ENCODE data around the gene POLR2E. TPM values are rescaled to one million over a fixed set of nuclear protein-coding genes. Genes with fewer than 3 reads are reported as not detected.
A peak's percentile ranks its signal among the peaks of the same experiment; 100 is the strongest.

Gene POLR2E
- total and polyA plus RNA-seq, 2 of the 13 experiments (the other 11 are each of a cell fraction or from before 2014, with no cell fraction given): 140 to 272 TPM

DNA sequence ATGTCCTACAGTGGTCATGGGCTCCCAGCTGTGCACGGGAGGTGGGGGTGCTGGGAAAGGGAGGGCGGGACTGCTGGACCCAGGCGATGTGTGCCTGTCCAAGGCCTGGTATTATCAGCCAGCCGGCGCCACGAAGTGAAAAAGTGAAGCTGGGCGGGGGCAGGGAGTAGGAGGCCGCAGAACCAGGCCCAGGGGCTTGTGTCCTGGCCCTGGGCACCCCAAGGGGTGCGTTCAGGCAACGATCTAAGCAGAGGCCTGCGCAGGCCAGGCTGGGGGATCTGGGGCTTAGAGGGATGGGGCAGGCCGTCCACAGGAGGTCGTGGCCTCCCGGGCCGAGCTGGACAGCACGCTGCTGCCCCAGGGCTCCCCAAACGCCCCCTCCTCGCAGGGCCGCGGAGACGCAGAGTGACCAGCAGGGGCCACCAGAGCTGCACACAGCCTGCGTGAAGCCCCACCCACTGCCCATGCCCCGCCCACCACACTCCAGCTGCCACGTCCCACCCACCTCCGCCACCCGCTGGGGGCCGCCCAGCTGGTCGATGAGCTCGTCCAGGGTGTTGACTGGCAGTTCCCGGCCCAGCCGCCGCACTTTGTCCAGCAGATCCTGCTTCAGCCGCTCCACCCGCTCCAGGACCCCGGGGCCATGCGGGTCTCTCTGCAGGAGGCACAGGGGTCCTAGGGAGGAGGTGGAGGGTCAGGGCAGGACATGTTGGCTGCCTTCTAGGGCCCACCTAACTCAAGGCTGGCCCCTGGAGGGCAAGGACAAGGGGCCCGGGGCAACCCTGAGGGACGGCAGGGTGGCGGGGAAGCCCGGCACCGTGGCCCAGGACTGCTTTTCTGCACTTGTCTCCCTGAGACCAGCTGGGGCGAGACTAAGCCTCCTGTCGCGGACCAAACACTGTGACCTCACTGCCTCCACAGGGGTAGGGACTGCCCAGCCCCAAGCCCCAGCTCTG is 18.1 kb upstream of the POLR2E start (continued):
- TF ChIP-seq RFX5 (IDR thresholded peaks at IDR 0.05; ENCODE audit: low read depth, low read length): no peak
- TF ChIP-seq RELA (CRISPR knock-in tag; IDR thresholded peaks at IDR 0.05): no peak
- TF ChIP-seq XRCC5 (optimal IDR thresholded peaks at IDR 0.05; ENCODE audit: low read length): no peak
- TF ChIP-seq, protein P1, sequence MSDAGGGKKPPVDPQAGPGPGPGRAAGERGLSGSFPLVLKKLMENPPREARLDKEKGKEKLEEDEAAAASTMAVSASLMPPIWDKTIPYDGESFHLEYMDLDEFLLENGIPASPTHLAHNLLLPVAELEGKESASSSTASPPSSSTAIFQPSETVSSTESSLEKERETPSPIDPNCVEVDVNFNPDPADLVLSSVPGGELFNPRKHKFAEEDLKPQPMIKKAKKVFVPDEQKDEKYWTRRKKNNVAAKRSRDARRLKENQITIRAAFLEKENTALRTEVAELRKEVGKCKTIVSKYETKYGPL (CRISPR knock-in tag; IDR thresholded peaks at IDR 0.05): no peak
- TF ChIP-seq, protein P2, sequence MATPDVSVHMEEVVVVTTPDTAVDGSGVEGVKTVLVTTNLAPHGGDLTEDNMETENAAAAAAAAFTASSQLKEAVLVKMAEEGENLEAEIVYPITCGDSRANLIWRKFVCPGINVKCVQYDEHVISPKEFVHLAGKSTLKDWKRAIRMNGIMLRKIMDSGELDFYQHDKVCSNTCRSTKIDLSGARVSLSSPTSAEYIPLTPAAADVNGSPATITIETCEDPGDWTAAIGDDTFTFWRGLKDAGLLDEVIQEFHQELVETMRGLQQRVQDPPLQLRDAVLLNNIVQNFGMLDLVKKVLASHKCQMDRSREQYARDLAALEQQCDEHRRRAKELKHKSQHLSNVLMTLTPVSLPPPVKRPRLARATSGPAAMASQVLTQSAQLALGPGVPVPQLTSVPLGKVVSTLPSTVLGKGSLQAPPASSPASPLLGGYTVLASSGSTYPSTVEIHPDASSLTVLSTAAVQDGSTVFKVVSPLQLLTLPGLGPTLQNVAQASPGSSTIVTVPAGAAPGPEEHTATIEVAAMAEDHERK (CRISPR knock-in tag; IDR thresholded peaks at IDR 0.05; ENCODE audit: low read depth): no peak
- TF ChIP-seq, protein P3, sequence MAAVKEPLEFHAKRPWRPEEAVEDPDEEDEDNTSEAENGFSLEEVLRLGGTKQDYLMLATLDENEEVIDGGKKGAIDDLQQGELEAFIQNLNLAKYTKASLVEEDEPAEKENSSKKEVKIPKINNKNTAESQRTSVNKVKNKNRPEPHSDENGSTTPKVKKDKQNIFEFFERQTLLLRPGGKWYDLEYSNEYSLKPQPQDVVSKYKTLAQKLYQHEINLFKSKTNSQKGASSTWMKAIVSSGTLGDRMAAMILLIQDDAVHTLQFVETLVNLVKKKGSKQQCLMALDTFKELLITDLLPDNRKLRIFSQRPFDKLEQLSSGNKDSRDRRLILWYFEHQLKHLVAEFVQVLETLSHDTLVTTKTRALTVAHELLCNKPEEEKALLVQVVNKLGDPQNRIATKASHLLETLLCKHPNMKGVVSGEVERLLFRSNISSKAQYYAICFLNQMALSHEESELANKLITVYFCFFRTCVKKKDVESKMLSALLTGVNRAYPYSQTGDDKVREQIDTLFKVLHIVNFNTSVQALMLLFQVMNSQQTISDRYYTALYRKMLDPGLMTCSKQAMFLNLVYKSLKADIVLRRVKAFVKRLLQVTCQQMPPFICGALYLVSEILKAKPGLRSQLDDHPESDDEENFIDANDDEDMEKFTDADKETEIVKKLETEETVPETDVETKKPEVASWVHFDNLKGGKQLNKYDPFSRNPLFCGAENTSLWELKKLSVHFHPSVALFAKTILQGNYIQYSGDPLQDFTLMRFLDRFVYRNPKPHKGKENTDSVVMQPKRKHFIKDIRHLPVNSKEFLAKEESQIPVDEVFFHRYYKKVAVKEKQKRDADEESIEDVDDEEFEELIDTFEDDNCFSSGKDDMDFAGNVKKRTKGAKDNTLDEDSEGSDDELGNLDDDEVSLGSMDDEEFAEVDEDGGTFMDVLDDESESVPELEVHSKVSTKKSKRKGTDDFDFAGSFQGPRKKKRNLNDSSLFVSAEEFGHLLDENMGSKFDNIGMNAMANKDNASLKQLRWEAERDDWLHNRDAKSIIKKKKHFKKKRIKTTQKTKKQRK (IDR thresholded peaks at IDR 0.05; ENCODE audit: low read length): no peak
- TF ChIP-seq EED (CRISPR knock-in tag; IDR thresholded peaks at IDR 0.05): 0 out of 2 replicates have a peak, but pooled peaks have one; percentile 17
- TF ChIP-seq PITX1 (CRISPR knock-in tag; IDR thresholded peaks at IDR 0.05): peak; percentile 28; the same call in 1 of the 2 replicates
- TF ChIP-seq SMYD3 (CRISPR knock-in tag; IDR thresholded peaks at IDR 0.05): no peak
- TF ChIP-seq KLF6 (CRISPR knock-in tag; IDR thresholded peaks at IDR 0.05): no peak
- TF ChIP-seq ZNF232 (CRISPR knock-in tag; IDR thresholded peaks at IDR 0.05; ENCODE audit: borderline replicate concordance): no peak; the same call in 1 of the 2 replicates
- TF ChIP-seq, protein P4, sequence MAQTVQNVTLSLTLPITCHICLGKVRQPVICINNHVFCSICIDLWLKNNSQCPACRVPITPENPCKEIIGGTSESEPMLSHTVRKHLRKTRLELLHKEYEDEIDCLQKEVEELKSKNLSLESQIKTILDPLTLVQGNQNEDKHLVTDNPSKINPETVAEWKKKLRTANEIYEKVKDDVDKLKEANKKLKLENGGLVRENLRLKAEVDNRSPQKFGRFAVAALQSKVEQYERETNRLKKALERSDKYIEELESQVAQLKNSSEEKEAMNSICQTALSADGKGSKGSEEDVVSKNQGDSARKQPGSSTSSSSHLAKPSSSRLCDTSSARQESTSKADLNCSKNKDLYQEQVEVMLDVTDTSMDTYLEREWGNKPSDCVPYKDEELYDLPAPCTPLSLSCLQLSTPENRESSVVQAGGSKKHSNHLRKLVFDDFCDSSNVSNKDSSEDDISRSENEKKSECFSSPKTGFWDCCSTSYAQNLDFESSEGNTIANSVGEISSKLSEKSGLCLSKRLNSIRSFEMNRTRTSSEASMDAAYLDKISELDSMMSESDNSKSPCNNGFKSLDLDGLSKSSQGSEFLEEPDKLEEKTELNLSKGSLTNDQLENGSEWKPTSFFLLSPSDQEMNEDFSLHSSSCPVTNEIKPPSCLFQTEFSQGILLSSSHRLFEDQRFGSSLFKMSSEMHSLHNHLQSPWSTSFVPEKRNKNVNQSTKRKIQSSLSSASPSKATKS (CRISPR knock-in tag; IDR thresholded peaks at IDR 0.05): no peak
- no peak for TF ChIP-seq ZNF629 (CRISPR knock-in tag; conservative IDR thresholded peaks at IDR 0.05)
- TF ChIP-seq MTA3 (CRISPR knock-in tag; IDR thresholded peaks at IDR 0.05): no peak
- TF ChIP-seq IRX3 (CRISPR knock-in tag; IDR thresholded peaks at IDR 0.05; ENCODE audit: borderline replicate concordance, low read depth): no peak
- peak; percentile 57 for TF ChIP-seq ZNF781 (CRISPR knock-in tag; IDR thresholded peaks at IDR 0.05; ENCODE audit: borderline replicate concordance, not compliant biosample characterization)
- no peak for TF ChIP-seq TGIF2 (CRISPR knock-in tag; IDR thresholded peaks at IDR 0.05)
- TF ChIP-seq HCFC1 (IDR thresholded peaks at IDR 0.05; ENCODE audit: low read depth, low read length): no peak
- no peak for TF ChIP-seq SYNCRIP (IDR thresholded peaks at IDR 0.05; ENCODE audit: insufficient read depth, low read depth, low read length)
- no peak for TF ChIP-seq POLR2AphosphoS2 (IDR thresholded peaks at IDR 0.05; ENCODE audit: low read depth, low read length)
- TF ChIP-seq SRSF9 (IDR thresholded peaks at IDR 0.05; ENCODE audit: borderline replicate concordance, insufficient read depth, low read depth, low read length, poor library complexity, severe bottlenecking): no peak
- peak; percentile 96 for TF ChIP-seq SAP130 (CRISPR knock-in tag; IDR thresholded peaks at IDR 0.05; ENCODE audit: low read depth)
